GM21515 (cell line): ENCODE results near the gene WDR87.
A peak's percentile ranks its signal among the peaks of the same experiment; 100 is the strongest.
"Not testable (repeated sequence)": the region's sequence is repeated elsewhere in the genome, so short reads cannot be mapped to it uniquely, and the experiment has no call there.

ENCODE experiments used
- ATAC-seq: cut with Tn5 transposase; IDR thresholded peaks from one replicate; pipeline ENCODE4 v1.9.1; 2021; ENCODE audit not compliant: unreplicated experiment

The WDR87 gene

DNA sequence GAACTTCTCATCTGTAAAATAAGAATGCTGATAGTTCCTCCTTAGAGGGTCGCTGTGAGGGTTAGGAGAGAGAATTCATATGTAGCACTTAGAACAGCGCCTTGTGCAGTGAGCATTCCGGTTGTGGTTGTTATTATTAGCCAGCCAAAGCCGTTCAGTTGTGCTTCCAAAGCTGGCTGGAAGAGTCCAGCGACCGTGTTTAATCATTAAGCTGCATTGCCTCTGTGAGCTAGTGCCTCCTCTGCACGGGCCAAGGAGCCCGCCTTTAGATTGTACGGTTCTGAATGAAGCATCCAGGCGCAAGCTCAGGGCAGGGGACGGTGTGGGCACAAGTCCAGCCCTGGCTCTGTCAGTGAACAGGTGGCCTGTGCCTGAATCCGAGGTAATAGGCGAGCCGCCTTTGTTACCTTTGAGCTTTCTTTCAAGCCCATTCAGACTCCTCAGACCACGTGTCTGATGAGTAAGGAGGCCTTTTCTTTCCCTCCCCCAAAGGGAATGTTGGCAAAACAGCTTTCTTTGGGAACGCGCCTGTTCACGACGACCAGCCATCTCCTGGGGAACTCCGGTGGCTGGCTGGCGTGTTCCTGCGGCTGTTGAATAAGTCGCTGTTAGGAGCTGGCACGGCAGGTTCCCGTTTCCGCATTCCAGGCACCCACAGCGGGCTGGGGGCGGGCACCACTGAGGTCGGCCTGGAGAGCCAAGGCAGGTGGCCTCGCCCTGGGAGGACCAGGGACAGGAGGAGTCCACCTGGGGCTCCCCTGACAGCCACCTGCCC lies 25.7 kb upstream of the WDR87 start:
- ATAC-seq: no peak

DNA sequence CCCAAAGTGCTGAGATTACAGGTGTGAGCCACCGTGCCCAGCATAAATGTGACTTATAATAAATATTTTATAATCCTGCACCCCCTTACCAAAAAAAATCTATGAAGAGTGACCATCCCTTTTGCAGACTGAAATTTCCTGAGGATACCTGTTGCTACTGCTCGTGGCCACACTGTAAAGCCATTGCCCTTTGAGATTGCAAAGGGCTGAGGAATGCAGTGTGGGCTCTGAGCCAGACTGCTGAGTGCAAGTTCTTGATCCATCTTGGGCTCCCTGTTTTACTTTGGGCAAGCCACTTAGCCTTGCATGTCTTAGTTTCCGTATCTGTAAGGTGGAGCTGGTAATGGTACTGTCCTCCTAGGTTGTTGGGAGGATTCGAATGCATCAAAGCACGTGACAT lies 24.0 kb upstream of the WDR87 start:
- no peak for ATAC-seq

DNA sequence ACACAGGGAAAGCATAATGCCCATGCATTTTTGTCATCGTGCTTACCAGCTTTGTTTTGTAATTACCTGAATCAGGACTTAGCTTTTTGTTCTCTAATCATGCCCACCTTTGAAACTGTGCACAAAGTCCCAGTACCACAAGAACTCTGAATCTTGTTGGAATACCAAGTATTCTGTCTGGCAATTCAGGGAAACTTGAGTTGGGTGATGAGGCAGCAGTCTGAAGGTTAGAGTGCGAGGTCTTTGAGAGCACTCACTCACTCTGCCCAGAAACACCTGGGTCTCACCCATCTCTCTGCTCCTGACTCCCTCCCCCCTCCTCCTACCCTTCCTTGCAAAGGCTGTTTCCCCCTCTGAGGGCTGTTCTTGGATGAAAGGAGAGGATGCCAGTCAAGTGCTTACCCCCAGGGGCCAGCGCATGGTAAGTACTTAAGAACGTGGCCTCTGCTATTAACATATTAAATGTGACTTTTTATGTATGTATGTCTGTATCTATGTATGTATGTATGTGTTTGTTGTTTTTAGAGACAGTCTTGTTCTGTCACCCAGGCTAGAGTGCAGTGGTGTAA lies 23.0 kb upstream of the WDR87 start:
- no peak for ATAC-seq

DNA sequence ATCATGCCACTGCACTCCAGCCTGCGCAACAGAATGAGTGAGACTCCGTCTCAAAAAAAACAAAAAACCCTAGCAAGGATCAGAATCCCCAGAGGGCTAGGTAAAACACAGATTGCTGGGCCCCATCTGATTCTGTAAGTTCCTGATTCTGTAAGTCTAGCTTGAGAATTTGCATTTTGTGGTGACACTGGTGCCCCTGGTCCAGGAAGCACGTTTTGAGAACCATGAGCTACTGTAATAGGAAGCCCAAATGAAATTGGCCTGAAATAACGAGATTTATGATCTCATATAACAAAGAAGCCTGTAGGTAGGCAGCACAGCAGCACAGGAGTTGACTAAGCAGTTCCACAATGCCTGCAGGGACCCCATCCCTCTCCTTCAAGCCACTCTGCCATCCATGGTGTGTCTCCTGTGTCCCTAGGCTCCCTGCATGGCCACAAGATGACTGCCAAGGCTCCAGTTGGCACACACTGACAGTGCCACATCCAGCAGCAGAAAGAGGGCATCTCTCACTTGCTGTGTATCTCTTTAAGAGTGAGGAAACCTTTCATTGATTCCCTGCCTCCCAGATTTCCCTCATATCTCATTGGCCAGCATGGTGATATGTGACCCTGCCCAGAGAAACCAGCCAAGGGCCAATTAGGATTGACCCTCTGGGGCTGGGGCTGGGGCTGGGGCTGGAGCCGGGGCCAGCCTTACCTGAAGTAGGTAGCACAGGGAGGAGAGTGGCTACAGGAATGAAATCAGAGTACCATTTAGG lies 22.3 kb upstream of the WDR87 start:
- ATAC-seq: peak; percentile 54

DNA sequence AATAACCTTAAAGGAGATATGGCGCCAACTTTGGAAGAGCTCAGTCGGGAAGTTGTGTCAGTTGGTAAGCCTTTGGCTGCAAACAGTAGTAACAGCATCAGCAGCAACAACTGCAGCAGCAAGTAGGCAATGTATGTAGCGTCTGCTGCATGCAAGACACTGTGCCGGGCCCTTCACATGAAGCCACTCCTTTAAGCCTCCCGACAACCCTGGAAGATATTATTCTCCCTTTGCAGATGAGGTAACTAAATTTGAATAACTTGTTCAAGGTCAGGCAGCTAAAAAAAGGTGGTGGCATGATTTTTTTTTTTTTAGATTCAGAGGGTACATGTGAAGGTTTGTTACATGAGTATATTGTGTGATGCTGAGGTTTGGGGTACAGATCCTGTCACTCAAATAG lies 20.3 kb upstream of the WDR87 start:
- ATAC-seq: no peak

DNA sequence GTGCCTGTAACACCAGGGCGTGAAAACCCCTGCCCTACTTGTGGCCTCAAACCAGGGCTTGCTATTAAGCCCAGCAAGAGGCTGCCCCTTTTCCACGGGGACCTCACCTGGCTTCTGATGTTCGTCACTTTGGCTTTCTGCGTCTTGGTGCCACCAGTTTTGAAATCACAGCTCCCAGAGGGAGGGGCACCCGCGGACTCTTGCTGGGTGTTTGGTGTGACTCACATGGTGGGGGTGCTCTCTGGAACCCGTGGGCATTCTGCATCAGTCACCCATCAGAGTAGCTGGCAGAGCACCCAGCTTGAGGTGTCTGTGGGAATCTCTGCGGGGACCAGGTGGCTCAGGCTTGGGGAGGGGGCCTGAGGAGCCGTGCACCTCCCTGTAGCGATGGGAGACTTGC lies 19.9 kb upstream of the WDR87 start:
- ATAC-seq: no peak

DNA sequence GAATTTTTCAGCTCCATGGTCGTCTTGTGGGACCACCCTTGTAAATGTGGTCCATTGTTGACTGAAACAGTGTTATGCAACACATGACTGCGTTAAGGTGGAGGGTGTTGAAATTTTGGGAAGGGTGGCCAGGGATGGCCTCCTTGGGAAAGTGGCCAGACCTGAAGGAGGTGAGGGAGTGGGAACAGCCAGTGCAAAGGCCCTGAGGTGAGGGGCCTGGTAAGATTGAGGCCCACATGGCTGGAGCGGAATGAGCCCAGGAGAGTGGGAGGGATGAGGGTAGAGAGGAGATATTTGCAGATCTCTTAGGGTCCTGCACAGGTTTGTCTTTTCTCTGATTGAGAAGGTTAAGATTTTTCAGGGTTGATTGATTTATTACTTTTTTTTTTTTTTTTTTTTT lies 18.8 kb upstream of the WDR87 start:
- ATAC-seq: no peak

DNA sequence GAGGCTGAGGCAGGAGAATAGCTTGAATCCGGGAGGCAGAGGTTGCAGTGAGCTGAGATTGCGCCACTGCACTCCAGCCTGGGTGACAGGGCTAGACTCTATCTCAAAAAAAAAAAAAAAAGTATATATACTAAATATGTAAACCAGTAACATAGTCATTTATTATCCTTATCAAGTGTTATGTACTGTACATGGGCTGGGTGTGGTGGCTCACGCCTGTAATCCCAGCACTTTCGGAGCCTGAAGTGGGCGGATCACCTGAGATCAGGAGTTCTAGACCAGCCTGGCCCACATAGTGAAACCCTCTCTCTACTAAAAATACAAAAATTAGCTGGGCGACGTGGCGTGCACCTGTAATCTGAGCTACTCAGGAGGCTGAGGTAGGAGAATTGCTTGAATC lies 18.2 kb upstream of the WDR87 start:
- ATAC-seq: not testable (repeated sequence)

DNA sequence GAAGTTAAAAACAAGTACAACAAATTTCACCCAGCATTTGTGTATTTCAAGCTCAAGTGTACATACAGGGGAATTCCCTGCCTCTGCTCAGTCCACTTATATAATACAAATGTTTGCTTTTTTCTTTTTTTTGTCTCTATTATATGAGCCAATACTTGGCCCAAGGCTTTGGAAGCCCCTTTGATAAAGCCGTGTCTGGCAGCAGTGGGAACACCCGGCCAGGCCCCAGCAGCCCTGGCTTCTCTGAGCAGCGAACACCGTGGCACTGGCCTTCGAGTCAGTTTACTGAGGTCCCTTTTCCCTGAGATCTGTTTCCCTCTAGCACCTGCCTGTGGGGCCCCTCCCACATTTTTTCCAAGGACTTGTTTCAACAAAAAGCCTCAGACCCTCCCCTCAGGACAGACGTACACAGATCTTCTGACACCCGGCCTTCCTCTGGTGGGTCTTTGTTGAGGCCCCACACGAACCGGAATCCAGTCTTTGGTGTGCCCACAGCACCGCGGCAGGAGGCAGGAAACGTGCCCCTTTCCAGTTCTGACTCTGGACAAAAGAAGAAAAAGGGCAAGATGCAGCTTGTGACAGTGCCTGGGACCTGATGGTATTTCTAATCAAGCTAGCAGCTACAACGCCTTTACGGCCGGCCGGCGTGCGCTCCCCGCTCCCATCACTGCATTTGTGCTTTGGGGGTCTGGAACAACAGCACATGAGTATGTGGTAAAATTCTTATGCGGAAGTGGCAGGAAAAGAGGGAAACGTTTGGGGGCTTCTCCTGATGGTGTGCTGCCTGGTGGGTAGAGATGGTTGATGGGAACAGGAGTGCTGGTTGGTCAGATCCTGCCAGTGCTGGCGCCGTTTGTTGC lies 14.4 kb upstream of the WDR87 start:
- ATAC-seq: no peak

DNA sequence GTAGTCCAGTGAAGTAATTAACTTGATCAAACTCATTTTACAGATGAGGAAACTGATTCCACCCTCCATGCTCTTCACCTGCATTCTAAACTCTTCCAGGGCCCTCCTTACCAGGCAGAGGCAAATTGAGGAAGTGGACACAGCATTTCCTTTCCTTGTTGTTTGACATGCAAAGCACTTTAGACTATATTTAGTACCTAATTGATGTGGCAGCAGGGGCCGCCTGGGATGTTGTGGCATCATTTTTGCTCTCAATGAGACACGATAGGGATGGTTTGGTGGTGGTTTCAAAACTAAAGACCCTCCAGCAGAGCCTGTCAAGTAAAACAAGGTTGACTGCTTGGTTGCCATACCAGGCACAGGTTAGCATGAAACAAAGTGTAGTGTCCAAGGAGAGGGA lies 8.5 kb upstream of the WDR87 start:
- no peak for ATAC-seq

DNA sequence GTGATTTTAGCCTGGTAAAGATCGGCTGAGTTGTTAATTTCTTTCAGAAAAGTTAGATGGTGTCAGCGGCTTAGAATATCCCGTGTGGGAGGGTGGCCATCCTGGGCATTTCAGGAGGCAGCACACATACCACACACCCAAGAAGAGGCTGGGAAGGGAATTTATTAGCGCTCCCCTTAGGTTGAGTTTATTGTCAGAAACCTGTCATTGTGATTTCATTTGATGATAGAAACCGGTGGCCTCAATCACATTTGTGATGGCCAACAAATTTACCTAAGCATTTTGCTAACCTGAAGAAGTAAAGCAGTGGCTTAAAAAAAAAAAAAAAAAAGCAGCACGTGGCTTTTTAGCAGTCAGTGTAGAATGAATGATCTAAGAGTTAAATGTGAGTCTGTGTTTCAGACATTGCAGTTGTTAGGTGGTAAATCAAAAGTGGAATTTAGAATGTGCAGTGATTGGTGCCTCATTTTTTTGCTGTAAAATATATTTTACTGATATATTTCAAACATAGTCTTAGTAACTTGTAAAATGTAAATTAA lies 3.3 kb upstream of the WDR87 start:
- ATAC-seq: no peak

DNA sequence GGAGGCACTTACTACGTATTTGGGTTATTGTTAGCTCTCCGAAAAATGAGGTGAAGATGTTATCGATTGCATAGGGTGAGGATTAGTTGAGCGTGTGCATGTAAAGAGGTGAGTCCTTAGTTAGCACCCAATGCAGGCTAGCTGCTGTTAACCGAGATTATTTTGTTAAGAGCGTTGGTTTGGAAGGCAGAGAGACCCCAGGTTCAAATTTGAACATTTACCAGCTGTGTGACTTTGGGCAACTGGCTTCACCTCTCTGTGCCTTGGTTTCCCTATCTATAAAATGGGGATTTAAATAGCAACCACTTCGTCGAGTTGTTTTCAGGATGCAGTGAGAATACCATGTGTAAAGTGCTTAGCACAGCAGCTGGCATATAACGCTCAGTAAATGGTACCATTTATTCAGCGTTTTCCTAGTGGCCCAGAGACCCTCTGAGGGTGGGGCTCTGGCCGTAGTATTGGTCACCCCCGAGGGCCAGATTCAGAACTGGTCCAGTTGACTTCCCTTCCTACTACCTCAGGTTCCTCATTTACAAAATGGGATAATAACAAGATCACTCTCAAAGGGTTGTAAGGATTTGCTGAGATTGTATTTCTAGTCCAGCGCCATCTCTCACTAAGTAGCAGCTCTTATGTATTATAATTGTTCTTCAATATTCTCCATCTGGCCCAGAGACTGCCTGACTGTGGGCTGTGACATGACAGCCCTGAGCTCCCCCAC lies 1.5 kb upstream of the WDR87 start:
- ATAC-seq: no peak

DNA sequence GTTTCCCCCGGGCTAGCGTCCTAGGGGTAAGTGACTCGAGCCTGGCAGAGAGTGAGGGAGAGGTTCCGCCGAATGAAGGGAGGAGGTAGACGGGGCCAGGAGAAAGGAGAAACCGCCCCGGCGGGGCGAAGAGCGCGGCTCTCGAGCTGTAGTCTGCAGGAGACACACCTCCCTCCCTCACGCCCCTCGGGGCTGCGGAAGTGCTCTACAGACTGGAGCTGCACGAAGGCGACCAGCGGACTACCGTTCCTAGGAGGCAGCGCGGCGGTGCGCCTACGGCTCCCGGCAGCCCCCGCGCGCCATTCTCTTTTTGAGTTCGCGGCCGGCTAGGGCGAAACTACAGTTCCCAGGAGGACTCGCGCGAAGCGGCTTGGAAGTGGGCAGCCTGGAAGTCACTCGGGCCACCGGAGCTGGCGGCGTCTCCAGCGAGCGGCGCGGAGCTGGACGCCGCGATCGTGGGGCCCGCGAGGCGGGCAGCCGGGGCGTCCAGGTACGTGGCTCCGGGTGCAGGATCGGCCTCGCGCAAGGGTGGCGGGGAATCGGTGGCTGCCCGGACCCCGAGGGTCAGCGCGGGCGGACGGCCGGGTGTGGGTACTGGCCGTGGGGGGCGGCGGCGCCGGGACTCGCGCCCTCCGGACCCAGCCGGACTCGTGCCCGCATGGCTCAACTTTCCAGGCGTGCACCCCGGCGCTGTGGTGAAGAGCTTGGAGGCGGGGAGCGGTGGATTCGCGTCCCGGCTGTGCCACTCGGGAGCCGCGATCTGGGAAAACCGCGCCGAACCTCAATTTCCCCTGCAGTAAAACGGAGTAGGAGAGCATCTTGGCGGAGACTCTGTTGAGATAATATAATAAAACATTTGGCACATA lies 708 bp upstream of the WDR87 start, which contains the start of gene SIPA1L3:
Gene SIPA1L3 (plus strand): TSS at position 340 of the 866 bp plus-strand sequence. CDS start 174,358 bp downstream, outside the sequence.
- ATAC-seq: peak; percentile 72

DNA sequence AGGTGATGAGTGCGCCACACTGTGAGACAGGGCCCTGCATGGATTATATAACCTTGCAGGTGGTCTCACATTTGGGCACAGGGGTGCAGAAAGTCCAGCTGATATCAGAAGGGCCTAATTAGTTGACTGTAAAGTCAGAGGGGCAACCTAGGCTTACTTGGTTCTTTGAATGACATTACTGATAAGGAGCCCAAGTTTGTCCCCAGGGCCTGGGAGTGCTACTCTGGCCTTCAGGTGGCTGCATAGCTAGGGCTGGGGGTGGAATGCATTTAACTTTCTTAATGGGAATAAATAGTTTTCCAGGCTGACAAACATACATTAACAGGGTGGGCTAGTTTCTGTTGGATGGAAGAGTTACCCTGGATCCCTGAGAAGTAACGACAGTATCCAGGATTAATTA lies 3.3 kb downstream of the WDR87 start:
- no peak for ATAC-seq

DNA sequence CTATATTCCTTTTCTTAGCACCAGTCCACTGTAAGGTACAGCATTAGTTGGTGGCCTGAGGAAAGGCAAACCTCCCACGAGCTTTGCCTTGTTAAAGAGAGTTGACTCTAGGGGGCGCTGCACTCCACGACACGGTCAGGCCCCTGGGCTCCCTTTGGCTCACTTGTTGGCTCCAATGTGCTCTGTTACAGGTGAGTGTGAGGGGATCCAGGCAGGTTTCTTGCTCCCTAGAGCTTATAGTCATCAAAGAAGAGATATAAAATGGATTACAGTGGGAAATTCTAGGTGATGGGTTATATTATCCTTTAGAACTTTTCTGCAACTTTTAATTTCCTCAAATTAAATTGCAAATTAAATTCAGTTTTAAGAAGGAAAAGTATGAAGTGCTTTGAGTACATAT lies 3.7 kb downstream of the WDR87 start:
- no peak for ATAC-seq

DNA sequence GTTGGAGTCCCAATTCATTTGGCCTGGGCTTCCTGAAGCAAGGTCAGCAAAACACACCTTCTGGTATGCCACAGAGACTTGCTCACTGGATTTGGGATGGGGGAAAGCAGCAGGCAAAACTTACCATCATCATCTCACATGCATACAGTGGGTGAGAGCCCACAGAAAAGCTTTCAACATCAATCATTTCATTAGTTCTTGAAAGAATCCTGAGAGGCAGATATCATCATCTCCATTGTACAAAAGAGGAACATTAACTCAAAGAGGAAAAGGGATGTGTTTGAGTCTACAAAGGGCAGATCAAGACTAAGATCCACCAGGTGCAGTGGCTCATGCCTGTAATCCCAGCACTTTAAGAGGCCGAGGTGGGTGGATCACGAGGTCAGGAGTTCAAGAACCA lies 6.4 kb downstream of the WDR87 start:
- no peak for ATAC-seq

DNA sequence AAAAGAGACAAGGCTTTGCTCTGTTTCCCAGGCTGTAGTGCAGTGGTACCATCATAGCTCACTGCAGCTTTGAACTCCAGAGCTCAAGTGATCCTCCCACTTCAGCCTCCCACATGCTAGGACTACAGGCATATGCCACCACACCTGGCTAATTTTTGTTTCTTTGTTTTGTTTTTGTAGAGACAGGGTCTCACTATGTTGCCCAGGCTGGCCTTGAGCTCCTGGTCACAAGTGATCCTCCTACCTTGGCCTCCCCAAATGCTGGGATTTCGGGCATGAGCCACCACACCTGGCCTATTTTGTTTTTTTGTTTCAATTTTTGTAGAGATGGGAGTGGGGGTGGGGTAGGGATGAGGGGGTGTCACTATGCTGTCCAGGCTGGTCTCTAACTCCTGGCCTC lies 6.9 kb downstream of the WDR87 start:
- ATAC-seq: no peak

DNA sequence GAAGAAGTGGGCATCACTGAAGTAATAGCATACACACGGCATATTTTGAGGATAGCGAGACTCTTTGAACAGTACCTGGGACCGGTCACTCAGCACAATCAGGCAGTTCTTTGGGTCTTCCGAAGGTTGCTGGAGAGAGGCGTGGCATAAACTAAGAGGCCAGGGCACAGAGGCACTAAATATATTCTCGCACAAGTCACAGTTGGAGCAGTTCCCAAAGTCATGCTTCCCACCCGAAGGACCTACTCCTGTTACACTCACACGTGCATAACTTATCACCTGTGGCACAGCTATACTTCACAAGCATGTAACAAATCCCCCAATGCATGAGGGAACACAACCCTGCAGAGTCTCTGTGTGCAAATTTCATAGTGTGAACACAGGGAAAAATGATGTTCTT lies 10.2 kb downstream of the WDR87 start:
- no peak for ATAC-seq

DNA sequence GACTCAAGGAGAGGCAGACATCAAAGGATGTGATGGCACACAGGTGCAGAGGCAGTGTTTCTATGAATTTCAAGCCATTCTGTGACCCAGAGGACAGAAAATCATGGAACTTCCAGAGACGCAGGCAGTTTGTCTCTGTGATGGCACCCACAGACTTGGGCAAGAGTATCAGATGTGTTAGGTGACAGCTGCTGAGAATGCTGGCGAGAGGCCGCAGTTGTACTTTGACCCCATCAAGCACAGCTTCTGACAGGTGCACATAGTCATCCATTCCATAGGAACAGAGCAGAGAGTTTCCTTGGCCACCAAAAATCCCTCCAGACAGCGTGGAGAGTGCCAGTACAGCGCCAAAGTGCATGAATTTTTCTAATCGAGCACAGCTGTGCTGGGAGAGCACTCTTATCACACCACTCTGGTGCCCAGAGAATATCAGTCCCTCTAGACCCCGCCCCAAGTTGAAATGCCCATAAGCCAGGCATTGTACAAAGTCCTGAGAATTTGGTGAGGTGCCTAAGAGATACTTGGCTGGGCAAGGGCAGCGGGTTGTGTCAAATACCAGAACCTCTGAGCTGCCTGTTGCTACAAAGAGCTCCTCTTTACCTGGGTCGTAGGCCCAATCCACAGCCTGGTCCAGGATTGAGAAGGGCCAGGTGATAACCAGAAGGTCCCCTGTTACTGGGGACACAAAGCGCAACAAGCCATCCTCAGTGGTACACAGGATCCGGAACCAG lies 12.4 kb downstream of the WDR87 start:
- no peak for ATAC-seq
